Stimulated activated CD4-positive, alpha-beta T cell treated with anti-CD3 and anti-CD28 coated beads, Interleukin-12 subunit alpha, Interleukin-12 subunit beta, amount 100 ng/mL, for 48 hours (primary cell): ENCODE data around the gene BHLHA15.
A peak's percentile ranks its signal among the peaks of the same experiment; 100 is the strongest.

Experiments used
- DNase-seq, 3 donors: peaks; one replicate each; pipeline ENCODE4 v3.0.0-alpha.2; 2020; ENCODE audit warnings: low read depth in 2 of 3, low spot score in 1 of 3

The BHLHA15 gene

DNA sequence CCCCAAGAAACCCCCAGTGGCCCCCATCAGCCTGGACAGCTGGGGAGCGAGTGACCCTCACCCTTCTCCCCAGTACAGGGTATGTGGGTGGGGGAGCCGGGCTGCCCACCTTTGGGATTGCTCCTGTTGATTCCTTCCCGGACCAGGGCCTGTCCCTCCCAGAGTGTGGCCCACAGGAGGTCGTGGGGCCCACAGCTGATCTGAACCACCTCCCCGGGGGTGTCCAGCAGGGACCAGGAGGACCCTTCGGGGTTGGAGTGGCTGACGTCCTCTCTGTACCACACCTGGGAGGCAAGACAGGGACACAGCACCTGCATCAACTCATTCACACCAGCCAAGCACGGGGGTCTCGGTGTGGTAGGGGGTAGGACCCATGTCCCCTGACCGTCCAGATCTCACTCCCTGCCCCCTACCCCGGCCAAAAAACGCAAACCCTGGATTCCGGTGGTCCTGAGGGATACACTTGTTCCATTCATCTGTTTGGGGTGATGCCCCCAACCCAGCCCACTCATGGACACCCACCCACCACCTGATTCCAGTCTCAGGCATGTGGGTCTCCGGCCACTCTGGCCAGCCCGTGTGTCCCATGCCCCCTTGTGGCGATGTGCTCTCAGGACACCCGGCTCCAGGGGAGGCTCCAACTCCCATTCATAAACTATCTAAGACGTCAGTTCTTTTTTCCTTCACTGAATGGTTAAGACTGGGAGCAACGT is 29.9 kb downstream of the BHLHA15 start:
- no peak for DNase-seq

DNA sequence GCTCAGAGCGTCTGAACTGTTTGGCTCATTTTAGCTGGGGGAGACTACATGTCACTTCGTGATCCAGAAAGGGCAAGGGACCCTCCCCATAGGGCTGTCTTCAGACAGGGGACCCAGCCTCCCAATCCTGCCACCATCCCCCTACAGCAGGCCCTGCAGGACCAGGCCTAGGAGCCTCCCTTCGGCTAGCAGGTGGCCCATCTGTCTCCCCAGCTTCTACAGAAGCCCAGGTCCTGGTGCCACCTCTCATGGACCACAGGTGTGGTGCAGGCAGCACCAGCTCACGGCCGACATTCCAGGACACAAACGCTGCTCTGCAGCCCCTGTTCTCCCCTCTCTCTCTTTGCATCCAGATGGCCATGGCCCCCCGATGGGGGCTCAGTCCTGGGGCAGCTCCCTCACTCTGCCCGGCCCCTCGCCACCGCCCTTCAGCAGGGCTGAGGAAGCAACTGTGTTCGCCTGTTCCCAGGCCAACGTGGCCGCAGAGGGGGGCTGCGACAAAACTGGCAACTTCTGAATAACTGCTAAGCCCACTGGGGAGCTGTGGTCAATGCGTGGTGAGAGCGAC is 30.5 kb downstream of the BHLHA15 start:
- DNase-seq, result no peak

DNA sequence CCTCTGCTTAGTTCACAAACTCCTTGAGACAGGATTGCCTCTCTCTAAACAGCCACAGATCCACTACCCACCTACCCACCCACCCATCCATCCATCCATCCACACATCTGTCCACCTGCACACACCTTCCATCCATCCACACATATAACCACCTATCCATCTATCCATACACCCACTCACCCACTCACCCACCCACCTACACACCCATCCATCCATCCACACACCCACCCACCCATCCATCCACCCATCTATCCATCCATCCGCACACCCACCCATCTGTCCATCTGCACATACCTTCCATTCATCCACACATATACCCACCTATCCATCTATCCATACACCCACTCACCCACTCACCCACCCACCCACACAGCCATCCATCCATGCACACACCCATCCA is 31.1 kb downstream of the BHLHA15 start:
- no peak for DNase-seq

DNA sequence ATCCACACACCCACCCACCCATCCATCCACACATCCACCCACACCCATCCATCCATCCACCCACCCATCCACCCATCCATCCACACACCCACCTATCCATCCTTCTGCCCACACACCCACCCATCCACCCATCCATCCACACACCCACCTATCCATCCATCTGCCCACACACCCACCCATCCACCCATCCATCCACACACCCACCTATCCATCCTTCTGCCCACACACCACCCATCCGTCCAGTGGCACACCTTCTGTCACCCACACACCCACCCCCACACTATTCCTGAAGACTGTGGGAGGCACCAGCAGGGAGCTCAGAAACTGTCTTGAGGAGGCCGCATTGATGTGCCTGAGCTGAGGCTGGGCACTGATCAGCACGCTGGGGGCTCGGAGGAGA is 31.7 kb downstream of the BHLHA15 start:
- no peak for DNase-seq

DNA sequence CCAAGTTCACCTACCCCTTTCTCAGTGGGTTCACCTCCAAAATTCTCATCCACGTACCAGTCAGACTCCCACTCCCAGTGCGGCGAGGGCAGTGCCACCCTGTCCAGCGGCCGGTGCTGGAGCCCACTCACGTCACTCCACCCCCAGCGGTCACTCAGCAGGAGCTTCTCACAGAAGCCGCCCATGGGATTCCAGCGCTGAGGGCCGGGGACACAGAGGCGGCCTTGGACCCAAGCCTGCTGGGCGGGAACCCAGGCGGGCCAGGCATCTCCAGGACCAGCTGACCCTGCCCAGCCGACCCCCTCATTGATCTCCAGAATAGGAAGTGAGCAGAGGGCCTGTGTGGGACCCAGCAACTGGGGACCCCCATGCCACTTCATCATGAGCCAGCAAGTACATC is 33.6 kb downstream of the BHLHA15 start:
- DNase-seq, result no peak

DNA sequence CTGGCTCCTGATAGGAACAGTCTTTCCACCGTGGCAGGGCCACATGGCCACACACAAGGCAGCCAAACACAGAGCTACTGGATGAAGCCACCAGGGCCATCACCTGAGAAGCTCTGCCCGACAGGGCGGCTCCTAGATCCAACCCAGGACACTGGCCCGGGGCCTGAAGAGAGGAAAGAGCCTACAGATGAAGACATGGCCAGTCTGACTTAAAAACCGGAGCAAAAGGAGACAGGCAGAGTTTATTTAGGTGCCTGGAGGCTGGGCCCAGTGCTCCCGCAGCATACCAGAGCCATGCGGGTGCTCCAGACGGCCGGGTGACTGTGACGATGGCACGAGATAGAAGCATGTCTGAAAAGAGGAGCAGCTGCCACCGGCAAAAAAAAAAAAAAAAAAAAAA is 36.9 kb downstream of the BHLHA15 start:
- DNase-seq, result no peak

DNA sequence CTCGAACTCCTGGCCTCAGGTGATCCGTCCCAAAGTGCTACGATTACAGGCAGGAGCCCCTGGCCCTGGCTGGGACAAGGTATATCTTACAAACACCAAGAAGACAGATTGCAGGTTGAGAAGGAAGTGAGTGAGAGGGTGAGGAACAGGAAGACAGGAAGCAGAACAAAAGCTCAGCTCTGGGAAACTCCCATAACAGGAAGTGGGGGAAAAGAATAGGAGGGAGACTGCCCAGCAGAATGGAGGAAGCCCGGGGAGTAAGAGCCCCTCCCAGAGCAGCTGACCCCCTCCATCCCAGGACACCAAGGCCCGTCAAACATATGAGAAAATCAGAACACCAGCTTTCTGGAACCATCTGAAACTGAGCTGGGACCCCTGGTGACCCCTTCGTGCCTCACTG is 37.9 kb downstream of the BHLHA15 start:
- DNase-seq, result no peak

DNA sequence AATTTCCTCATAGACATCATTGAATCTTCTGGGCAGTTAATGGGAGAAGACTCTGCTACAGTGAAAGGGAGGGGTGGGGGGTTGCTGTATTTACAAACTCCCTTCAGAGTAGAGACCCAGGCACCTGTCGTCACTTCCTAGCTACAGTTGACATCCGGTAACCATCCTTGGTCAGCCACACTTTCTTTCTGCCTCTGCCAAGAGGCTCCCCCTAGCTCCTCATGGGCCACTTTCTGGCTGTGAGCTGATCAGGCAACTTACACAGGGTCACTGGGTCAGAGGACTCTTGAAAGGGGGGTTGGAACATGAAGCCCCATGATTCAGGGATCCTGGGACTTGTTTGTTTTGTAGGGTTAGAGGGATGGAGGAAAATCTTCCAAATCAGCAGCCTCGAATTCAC is 39.5 kb downstream of the BHLHA15 start:
- DNase-seq, result peak in 2 of 3 donors; percentile 15 to 31

DNA sequence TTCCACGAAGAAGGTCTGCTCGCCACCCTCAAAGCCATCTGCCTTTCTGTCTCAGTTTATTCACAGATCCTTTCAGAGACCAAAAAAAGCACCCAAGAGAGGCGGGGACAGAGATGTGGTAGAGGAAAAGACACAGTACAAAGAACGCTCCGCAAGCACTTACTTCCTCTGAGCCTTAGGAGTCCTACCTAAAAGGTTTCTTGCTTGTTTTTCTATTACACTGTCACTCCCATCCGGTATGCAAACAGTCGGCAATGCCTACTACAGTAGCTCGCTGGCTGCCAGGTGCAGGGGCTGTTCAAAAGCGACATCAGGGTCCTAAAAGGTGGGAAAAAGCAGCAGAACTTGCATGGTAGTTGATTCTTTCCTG is 40.0 kb downstream of the BHLHA15 start:
- no peak for DNase-seq

DNA sequence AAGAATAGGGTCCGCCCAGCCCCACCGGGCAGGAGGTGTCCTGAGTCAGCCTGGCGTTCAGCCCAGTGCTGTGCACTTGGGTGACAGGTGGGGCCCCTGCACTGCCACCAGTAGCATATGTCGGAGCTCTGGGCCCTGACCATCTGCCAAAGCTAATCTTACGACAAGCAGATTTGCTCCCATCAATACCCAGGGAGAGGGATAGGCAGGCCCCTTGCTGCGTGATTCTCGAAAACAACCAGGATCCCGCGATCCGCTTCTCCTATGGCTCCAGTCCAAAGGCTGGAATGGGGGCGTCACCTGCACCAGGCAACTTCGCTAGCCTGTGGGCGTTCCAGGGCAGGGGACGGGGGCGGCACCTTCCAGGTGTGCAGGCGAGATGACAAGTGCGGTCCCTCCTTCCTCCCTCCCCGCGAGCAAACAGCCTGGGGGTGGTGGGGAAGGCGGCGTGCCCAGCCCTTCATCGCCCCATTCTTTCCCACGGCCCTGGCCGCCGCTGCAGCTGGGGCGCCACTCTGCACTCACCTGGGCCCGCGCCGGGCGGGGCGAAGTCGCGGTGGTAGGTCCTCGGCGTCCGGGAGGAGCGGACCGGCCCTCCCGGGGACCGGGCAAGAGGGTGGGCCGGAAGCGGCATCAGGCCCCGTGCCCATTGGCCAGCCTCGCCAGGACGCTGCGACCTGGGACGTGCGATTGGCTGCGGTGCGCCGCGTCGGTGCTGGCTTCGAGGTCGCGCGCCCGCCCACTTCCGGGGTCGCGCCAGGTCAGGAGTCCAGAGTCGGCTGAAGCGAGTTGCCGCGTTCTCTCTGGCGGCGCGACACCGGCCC is 40.6 kb downstream of the BHLHA15 start, which contains the start of gene TECPR1:
Gene TECPR1 (minus strand): TSS at position 632 of the 824 bp plus-strand sequence. CDS start 6,086 bp downstream, outside the sequence.
- peak; percentile 72 to 85 (median 72) for DNase-seq

DNA sequence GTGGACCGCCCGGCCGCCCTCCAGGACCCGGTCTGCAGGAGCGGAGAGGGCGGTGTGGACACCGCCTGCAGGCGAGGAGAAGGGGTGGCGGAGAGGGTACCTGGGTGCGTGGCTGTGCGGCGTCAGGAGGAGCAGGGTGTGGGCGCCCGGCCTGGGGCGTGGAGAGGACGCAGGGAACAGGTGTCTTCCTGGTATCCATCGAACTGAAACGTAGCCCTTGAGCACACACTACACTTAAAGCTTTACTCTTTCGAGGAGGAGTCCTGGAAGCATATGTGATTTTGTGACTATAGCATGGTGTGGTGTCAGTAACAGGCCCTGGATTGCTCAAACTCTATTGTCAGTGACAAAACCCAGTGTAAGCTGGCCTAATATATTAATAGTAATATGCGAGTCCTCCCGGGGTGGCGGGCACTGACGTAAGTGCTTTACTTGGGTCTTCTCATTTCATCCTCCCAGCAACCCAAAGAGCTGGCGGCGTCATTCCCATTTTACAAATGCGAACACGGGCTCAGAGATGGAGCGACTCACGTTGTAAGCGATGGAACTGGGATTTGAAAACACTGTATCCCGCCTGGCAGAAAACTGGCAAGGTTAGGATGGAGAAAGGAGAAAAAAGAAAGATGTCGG is 41.3 kb downstream of the BHLHA15 start:
- no peak for DNase-seq

DNA sequence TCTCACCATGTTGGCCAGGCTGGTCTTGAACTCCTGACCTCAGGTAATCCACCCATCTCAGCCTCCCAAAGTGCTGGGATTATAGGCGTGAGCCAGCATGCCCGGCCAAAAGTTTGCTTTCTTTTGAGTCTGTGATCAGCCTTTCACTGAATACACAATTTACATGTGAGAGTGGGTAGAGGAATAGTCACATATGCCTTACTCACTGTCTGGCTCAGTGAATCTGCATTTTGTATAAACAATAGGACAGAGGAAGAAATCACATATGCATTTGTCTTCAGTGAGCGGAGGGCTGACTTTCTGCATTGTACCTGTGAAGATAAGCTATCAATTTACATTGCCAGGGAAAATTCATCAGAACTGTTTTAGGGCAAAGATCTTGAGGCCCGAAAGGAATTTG is 43.3 kb downstream of the BHLHA15 start:
- no peak for DNase-seq

DNA sequence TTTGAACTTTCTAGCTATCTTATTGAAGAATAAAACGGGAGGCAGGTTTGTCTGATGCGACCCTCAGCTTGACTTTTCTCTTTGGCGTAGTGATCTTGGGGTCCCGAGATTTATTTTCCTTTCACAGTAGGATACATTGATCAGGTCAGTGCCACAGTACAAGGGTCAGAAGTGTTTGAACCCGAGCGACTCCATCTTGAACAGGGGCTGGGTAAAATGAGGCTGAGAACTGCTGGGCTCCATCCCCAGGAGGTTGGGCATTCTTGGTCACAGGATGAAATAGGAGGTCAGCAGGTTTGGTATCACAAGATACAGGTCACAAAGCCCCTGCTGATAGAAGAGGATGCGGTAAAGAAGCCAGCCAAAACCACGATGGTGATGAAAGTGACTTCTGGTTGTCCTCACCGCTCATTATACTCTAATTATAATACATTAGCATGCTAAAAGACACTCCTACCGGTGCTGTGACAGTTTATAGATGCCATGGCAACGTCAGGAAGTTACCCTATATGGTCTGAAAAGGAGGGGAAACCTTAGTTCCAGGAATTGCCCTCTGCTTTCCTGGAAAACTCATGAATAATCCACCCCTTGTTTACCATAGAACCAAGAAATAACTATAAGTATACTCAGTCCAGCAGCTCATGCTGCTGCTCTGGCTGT is 43.8 kb downstream of the BHLHA15 start:
- DNase-seq, result peak in 1 of 3 donors; percentile 30

DNA sequence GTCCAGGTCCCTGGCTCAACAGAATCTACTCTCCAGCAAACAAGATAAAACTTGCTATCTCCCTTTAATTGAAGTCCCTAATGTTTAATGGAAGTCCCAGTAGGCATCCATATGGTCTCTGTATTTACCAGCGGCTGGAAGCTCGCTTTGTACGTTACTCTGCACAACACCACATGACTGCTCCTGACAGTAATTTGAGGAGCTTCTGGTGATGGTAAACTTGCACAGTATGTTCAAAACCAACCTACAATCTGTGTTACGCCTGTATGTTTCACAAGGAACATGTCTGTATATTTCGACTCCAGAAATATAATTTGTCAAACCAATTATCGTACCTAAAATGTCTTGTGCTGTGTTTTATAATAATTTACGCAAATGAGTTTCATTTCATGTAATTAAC is 45.2 kb downstream of the BHLHA15 start:
- DNase-seq, result no peak

DNA sequence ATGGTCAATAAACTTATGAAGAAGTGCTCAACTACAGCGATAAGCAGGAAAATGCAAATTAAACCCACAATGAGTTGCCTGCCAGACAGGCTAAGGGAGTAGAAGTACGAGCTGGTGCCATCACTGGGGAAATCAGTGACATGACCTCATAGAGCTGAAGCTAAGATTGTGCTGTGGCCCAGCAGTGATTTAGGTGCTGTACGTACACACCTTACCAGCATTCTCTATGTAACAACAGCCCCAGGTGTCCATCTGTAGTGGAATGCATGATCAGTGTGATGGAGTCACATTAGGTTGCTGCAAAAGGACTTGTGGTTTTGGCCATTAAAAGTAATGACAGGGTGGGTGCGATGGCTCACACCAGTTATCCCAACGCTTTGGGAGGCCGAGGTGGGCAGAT is 46.5 kb downstream of the BHLHA15 start:
- DNase-seq, result no peak
